C4-2B (cell line): Measurements from ENCODE around the gene CDC14A.

ENCODE experiments used
- CTCF ChIP-seq: fragments of 450-650 bp; conservative IDR thresholded peaks from 2 replicates; pipeline ENCODE4 v1.5.1; 2017; ENCODE audit warnings: mild to moderate bottlenecking
- ZFX ChIP-seq: fragments of 450-650 bp; IDR thresholded peaks from 2 replicates; pipeline ENCODE4 v1.6.1; 2017

- TF ChIP-seq CTCF (no peak), ZFX (no peak)
Observed at GRCh38 chr1:100302739-100303138, 49.6 kb upstream of the CDC14A start.
